ENCODE measurements around the gene SIK1.
"Not testable (repeated sequence)": the region's sequence is repeated elsewhere in the genome, so short reads cannot be mapped to it uniquely, and the experiment has no call there.

The SIK1 gene

GRCh38 chr21:43439316-43440075 is 12.6 kb upstream of the SIK1 start:
- DNase-seq, result not testable (repeated sequence)

GRCh38 chr21:43436272-43436671 is 9.3 kb upstream of the SIK1 start:
- not testable (repeated sequence) for DNase-seq

GRCh38 chr21:43433340-43434136 is 6.6 kb upstream of the SIK1 start:
- DNase-seq, result not testable (repeated sequence)

- DNase-seq, result not testable (repeated sequence)
Observed at GRCh38 chr21:43430830-43431416, 4.0 kb upstream of the SIK1 start.

- DNase-seq, result not testable (repeated sequence)
Observed at GRCh38 chr21:43428964-43429363, 2.0 kb upstream of the SIK1 start.

GRCh38 chr21:43427242-43427559 is 270 bp upstream of the SIK1 start:
- not testable (repeated sequence) for DNase-seq

- not testable (repeated sequence) for DNase-seq
Observed at GRCh38 chr21:43426004-43426403, 927 bp downstream of the SIK1 start.

- DNase-seq, result not testable (repeated sequence)
Observed at GRCh38 chr21:43419475-43419874, 7.5 kb downstream of the SIK1 start.

GRCh38 chr21:43414576-43414975 is 12.4 kb downstream of the SIK1 start:
- not testable (repeated sequence) for DNase-seq

- not testable (repeated sequence) for DNase-seq
Observed at GRCh38 chr21:43412020-43412788, 14.7 kb downstream of the SIK1 start.

GRCh38 chr21:43410456-43411068 is 16.4 kb downstream of the SIK1 start:
- not testable (repeated sequence) for DNase-seq

- not testable (repeated sequence) for DNase-seq
Observed at GRCh38 chr21:43407139-43407538, 19.8 kb downstream of the SIK1 start.

GRCh38 chr21:43404450-43404849 is 22.5 kb downstream of the SIK1 start:
- not testable (repeated sequence) for DNase-seq

GRCh38 chr21:43403651-43404430 is 23.1 kb downstream of the SIK1 start:
- DNase-seq, result not testable (repeated sequence)

GRCh38 chr21:43401125-43401524 is 25.8 kb downstream of the SIK1 start:
- not testable (repeated sequence) for DNase-seq

GRCh38 chr21:43399595-43400015 is 27.3 kb downstream of the SIK1 start:
- not testable (repeated sequence) for DNase-seq

- DNase-seq, result not testable (repeated sequence)
Observed at GRCh38 chr21:43399136-43399535, 27.8 kb downstream of the SIK1 start.

- DNase-seq, result not testable (repeated sequence)
Observed at GRCh38 chr21:43398533-43398932, 28.4 kb downstream of the SIK1 start.

GRCh38 chr21:43398000-43398399 is 28.9 kb downstream of the SIK1 start:
- not testable (repeated sequence) for DNase-seq

- not testable (repeated sequence) for DNase-seq
Observed at GRCh38 chr21:43397439-43397808, 29.5 kb downstream of the SIK1 start.

GRCh38 chr21:43396788-43397438 is 30.0 kb downstream of the SIK1 start:
- DNase-seq, result not testable (repeated sequence)

All from bone marrow (tissue), 2 donors.